ENCODE measurements around the gene BCCIP.

BCCIP gene

GRCh38 chr10:125778556-125778955 lies 44.8 kb upstream of the BCCIP start:
- TF ChIP-seq CTCF (IDR thresholded peaks at IDR 0.05; ENCODE audit: low read depth, low read length) (no peak), POLR2A (IDR thresholded peaks at IDR 0.05; ENCODE audit: extremely low read depth, insufficient read length) (no peak), MYC (IDR thresholded peaks at IDR 0.05; ENCODE audit: low read depth, low read length) (no peak), MAX (IDR thresholded peaks at IDR 0.05; ENCODE audit: low read depth, low read length) (no peak)
- no peak for DNase-seq (ENCODE audit: low read depth)
- no peak overlapping the region for H3K4me3 ChIP-seq (ENCODE audit: low read depth, low read length)

DNA sequence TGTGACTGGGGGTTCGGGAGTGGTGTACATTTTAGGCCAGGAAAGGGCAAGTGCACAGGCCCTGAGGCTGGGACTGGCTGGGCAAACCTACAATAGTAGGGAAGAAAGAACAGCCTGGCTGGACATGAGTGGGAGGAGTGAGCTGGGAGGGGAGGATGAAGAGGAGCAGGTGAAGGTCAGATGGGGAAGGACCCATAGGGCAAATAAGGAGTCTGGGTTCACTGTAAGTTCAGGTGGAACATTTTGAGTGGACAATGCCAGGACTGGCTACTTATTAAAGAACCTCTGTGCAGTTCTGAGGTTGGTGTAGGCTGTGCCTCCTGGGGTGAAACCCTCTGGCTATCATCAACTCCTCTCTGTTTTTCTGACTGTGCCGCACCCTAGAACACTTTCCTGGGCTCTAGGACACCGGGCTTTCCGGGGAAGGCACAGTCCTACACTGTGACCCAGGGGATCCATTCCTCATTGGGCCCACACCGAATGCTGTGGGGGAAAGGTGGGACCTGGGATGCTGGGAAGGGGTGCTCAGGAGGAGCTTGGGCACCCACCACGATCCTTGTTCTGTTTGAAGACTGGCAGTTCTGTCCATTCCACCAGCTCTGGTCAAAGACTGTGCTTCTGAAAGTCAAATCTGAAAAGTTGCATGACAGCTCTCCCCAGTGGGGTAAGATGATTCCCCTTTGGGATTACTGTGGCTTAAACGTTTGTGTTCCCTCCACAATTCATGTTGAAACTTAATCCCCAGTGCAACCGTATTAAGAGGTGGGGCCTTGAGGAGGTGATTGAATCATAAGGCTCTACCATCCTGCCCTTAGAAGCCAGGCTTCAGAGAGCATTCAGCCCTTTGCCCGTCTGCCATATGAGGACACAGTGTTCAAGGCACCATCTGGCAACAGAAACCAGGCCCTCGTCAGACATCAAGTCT lies 43.7 kb upstream of the BCCIP start:
- no peak overlapping the region for H3K4me3 ChIP-seq (ENCODE audit: low read depth, low read length)
- no peak for TF ChIP-seq POLR2A (IDR thresholded peaks at IDR 0.05; ENCODE audit: extremely low read depth, insufficient read length)
- no peak for TF ChIP-seq MAX (IDR thresholded peaks at IDR 0.05; ENCODE audit: low read depth, low read length)
- TF ChIP-seq CTCF (IDR thresholded peaks at IDR 0.05; ENCODE audit: low read depth, low read length) = no peak
- no peak for TF ChIP-seq MYC (IDR thresholded peaks at IDR 0.05; ENCODE audit: low read depth, low read length)
- DNase-seq (ENCODE audit: low read depth) = peak; percentile 75

DNA sequence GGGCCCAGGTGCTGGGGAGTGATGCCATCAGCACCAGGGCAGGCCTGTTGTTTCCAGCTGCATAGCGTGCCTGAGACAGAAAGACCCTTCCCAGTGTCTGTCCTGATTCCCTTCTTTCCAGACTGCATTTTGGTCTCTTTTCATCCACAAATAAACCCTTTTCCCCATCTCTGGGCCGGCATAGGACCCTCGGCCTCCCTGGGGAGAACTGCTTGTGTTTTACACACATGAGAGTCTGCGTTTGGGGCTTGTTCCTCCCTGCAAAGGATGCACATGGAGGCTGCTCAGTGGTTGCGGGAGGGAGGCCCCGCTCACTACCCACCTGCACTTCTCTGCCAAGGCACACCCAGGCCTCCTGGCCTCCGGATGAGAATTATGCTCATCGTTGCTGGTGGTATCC lies 42.0 kb upstream of the BCCIP start:
- no peak for DNase-seq (ENCODE audit: low read depth)
- TF ChIP-seq POLR2A (IDR thresholded peaks at IDR 0.05; ENCODE audit: extremely low read depth, insufficient read length) (no peak), MAX (IDR thresholded peaks at IDR 0.05; ENCODE audit: low read depth, low read length) (no peak), MYC (IDR thresholded peaks at IDR 0.05; ENCODE audit: low read depth, low read length) (no peak), CTCF (IDR thresholded peaks at IDR 0.05; ENCODE audit: low read depth, low read length) (no peak)
- H3K4me3 ChIP-seq (ENCODE audit: low read depth, low read length) = no peak overlapping the region

DNA sequence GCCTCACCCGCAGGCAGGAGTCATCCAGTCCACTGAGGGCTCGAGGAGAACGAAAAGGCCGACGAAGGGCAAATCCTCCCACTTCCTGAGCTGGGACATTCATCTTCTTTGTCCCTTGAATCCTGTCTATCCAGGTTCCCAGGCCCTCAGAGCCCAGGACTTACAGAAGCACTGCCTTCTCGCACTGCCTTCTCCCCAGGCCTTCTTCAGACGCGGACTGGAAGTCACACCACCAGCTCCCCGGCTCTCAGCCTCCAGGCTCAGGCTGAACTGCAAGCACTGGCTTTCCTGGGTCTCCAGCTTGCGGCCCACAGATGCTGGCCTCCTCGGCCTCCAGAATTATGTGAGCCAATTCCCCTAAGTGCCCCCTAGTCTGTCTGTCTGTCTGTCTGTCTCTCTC lies 41.3 kb upstream of the BCCIP start:
- no peak overlapping the region for H3K4me3 ChIP-seq (ENCODE audit: low read depth, low read length)
- no peak for DNase-seq (ENCODE audit: low read depth)
- TF ChIP-seq POLR2A (IDR thresholded peaks at IDR 0.05; ENCODE audit: extremely low read depth, insufficient read length) (no peak), MYC (IDR thresholded peaks at IDR 0.05; ENCODE audit: low read depth, low read length) (no peak), CTCF (IDR thresholded peaks at IDR 0.05; ENCODE audit: low read depth, low read length) (no peak), MAX (IDR thresholded peaks at IDR 0.05; ENCODE audit: low read depth, low read length) (no peak)

DNA sequence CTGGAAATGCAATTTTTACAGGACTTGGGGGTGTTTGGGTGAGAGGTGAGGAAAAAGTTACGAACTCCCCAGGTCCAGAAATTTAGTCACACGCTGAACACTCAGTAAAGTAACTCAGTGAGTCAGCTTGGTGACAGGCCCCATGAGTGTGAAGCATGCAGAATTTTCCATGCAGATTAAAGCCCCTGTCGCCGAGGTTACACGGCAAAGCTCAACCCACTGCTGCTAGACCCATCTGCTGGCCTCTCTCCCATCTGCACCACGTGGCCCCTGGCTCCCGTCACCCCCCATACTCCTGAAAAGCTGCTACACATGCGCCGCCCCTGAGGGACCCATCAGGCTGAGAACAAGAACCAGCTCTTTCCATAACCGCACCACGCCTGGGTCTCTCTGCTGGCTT lies 40.7 kb upstream of the BCCIP start:
- no peak overlapping the region for H3K4me3 ChIP-seq (ENCODE audit: low read depth, low read length)
- DNase-seq (ENCODE audit: low read depth) = no peak
- TF ChIP-seq CTCF (IDR thresholded peaks at IDR 0.05; ENCODE audit: low read depth, low read length) = no peak
- no peak for TF ChIP-seq MAX (IDR thresholded peaks at IDR 0.05; ENCODE audit: low read depth, low read length)
- no peak for TF ChIP-seq POLR2A (IDR thresholded peaks at IDR 0.05; ENCODE audit: extremely low read depth, insufficient read length)
- TF ChIP-seq MYC (IDR thresholded peaks at IDR 0.05; ENCODE audit: low read depth, low read length) = no peak
